NCI-H2171 (cell line): ENCODE data around the gene MDGA2.
A peak's percentile ranks its signal among the peaks of the same experiment; 100 is the strongest.

Experiments used
- DNase-seq: peaks from one replicate; lab custom pipeline; 2025; lab: John Stamatoyannopoulos, UW

The MDGA2 gene

GRCh38 chr14:47120645-47121044 lies 554.8 kb downstream of the MDGA2 start:
- no peak for DNase-seq

GRCh38 chr14:47103771-47104170 lies 571.6 kb downstream of the MDGA2 start:
- DNase-seq, result no peak

- no peak for DNase-seq
These were observed 572.9 kb downstream of the MDGA2 start for GRCh38 chr14:47102472-47102871.

- no peak for DNase-seq
These were observed 589.7 kb downstream of the MDGA2 start for GRCh38 chr14:47085678-47086077.

GRCh38 chr14:47065326-47065725 lies 610.1 kb downstream of the MDGA2 start:
- DNase-seq, result no peak

GRCh38 chr14:47060050-47060449 lies 615.4 kb downstream of the MDGA2 start:
- no peak for DNase-seq

- DNase-seq, result no peak
These were observed 618.0 kb downstream of the MDGA2 start for GRCh38 chr14:47057364-47057763.

- DNase-seq, result no peak
These were observed 630.6 kb downstream of the MDGA2 start for GRCh38 chr14:47044841-47045240.

- DNase-seq, result no peak
These were observed 634.9 kb downstream of the MDGA2 start for GRCh38 chr14:47040550-47040949.

GRCh38 chr14:47039336-47039735 lies 636.1 kb downstream of the MDGA2 start:
- DNase-seq, result no peak

GRCh38 chr14:47022721-47023120 lies 652.7 kb downstream of the MDGA2 start:
- no peak for DNase-seq

- no peak for DNase-seq
These were observed 654.9 kb downstream of the MDGA2 start for GRCh38 chr14:47020500-47020899.

- DNase-seq, result no peak
These were observed 662.7 kb downstream of the MDGA2 start for GRCh38 chr14:47012533-47013280.

GRCh38 chr14:47009615-47010014 lies 665.8 kb downstream of the MDGA2 start:
- DNase-seq, result no peak

GRCh38 chr14:47008732-47009131 lies 666.7 kb downstream of the MDGA2 start:
- DNase-seq, result no peak

- DNase-seq, result no peak
These were observed 675.7 kb downstream of the MDGA2 start for GRCh38 chr14:46999661-47000060.

GRCh38 chr14:46989566-46989965 lies 685.8 kb downstream of the MDGA2 start:
- no peak for DNase-seq

GRCh38 chr14:46988312-46988711 lies 687.1 kb downstream of the MDGA2 start:
- DNase-seq, result no peak

GRCh38 chr14:46985529-46986380 lies 689.6 kb downstream of the MDGA2 start:
- peak; percentile 2 for DNase-seq

- DNase-seq, result no peak
These were observed 702.1 kb downstream of the MDGA2 start for GRCh38 chr14:46973295-46973694.

GRCh38 chr14:46964378-46964777 lies 711.0 kb downstream of the MDGA2 start:
- DNase-seq, result no peak

- no peak for DNase-seq
These were observed 724.3 kb downstream of the MDGA2 start for GRCh38 chr14:46951103-46951502.

GRCh38 chr14:46940611-46941010 lies 734.8 kb downstream of the MDGA2 start:
- DNase-seq, result no peak
